OCI-LY3 (cell line): Measurements from ENCODE around the gene CRTC1.

Source experiments
- CTCF ChIP-seq: fragments of 200-600, 300-600 bp; sonication (generic); IDR thresholded peaks from 2 replicates; pipeline ENCODE4 v1.5.1; 2014; ENCODE audit warnings: antibody characterized with exemption, low read length, low read depth
- EZH2phosphoT487 ChIP-seq: fragments of 200-600 bp; shearing (Covaris generic); IDR thresholded peaks from 2 replicates; pipeline ENCODE4 v1.6.1; 2018; ENCODE audit warnings: antibody characterized with exemption, mixed run types, low read depth

- TF ChIP-seq CTCF (no peak), EZH2phosphoT487 (no peak)
Observed at GRCh38 chr19:18780081-18780480, 96.6 kb downstream of the CRTC1 start.
